Esophagus squamous epithelium (tissue), 5 donors: Measurements from ENCODE around the gene GMEB2. TPM values are rescaled to one million over a fixed set of nuclear protein-coding genes. Genes with fewer than 3 reads are reported as not detected.

ENCODE experiments used
- DNase-seq: peaks from one replicate; lab custom pipeline; 2025; lab: John Stamatoyannopoulos, UW
- H3K27ac ChIP-seq, 4 donors: fragments of 200-600 bp; sonication (generic); one replicate each; pipeline ENCODE4 v1.5.1; 2016 to 2019; ENCODE audit warnings: mild to moderate bottlenecking in 1 of 4
- H3K27me3 ChIP-seq, 4 donors: fragments of 200-600 bp; sonication (generic); 1 replicate in 3 of 4; 2 replicates in 1 of 4; pipeline versions ENCODE4 v1.5.1 to v1.6.0; 2017 to 2021; ENCODE audit warnings: antibody characterized with exemption in 1 of 4
- H3K36me3 ChIP-seq, 3 donors: fragments of 200-600 bp; sonication (generic); one replicate each; pipeline ENCODE4 v1.5.1; 2016 to 2019
- H3K4me1 ChIP-seq, 3 donors: fragments of 200-600 bp; sonication (generic); one replicate each; pipeline ENCODE4 v1.5.1; 2017 to 2019
- H3K4me3 ChIP-seq, 4 donors: fragments of 200-600 bp; sonication (generic); 1 replicate in 3 of 4; 2 replicates in 1 of 4; pipeline ENCODE4 v1.5.1; 2016 to 2019; ENCODE audit warnings: mild to moderate bottlenecking in 2 of 4, moderate library complexity in 1 of 4
- H3K9me3 ChIP-seq, 3 donors: fragments of 200-600 bp; sonication (generic); one replicate each; pipeline ENCODE4 v1.5.1; 2016 to 2019
- POLR2A ChIP-seq, 4 donors: fragments of 450-650 bp; IDR thresholded peaks; one replicate each; pipeline ENCODE4 v1.6.1; 2017; ENCODE audit warnings: antibody characterized with exemption in 4 of 4, mild to moderate bottlenecking in 4 of 4, moderate library complexity in 3 of 4
- WGBS, 2 donors: methylation state at CpG; one replicate each; pipeline ENCODE4 v1.1.5; 2018; 5-methylcytosine and 5-hydroxymethylcytosine counted together
- intact Hi-C: fragments of 100-400 bp; cut with DNase I; formaldehyde crosslinking; loops from one replicate; pipeline ENCODE4 v1.15.0; 2022
- total RNA-seq, 4 donors: library from RNA; depleted of rRNA; stranded (reverse); fragments of >200 nt; gene quantifications; one replicate each; pipeline ENCODE4 v1.1.0, GENCODE V29; 2016
- TF ChIP-seq, protein P1 (sequence below), 6 experiments: fragments of 450-650 bp in 4 of 6; fragments of 200-600 bp in 2 of 6; sonication (generic) in 2 of 6; IDR thresholded peaks; one replicate each; pipeline ENCODE4 v1.5.1; 2016 to 2019; ENCODE audit warnings: antibody characterized with exemption in 6 of 6, mild to moderate bottlenecking in 4 of 6, moderate library complexity in 4 of 6
- donor health status: DM: yes; HTN: yes; CAD: no.

The GMEB2 gene
- total RNA-seq, 4 donors from 2014 or later: 7.2 to 12.0 (median 11.0) TPM

DNA sequence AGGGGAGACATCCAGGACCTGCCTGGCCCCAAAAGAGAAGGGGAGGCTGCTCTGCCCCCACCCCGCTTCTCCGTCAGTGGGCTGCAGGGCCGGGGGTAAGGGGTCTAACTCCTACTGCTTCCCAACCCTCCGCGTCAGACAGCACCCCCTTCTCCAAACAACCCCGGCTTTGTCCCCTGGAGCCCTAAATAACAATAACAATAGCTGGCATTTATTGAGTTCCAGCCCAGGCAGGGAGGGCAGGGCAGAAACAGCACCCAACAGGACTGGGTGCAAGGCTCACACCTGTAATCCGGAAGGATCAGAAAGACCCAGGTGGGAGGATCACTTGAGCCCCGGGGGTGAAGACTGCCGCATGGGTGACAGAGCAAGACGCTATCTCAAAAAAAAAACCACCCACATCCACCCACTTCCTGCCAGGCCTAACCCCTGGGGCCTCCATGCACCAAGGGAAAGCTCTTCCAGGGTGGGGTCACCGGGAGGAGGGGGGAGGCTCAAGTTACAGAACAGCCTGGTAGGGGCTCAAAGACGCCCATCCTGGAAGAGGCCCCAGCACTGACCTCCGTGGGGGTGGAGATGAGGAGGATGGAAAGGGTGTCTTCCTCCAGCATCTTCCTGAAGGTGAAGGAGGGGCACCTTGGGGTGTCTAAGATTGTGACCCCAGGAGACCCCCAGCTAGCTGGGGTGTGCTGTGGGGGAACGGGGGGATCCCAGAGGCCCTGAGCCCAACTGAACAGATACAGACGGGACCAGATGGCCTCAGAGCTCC is 74.2 kb downstream of the GMEB2 start:
- Histone ChIP-seq H3K36me3 (no peaks in the 10 kb centered on the region), H3K4me1 (peaks cover 10 to 30% (median 18%) of the 10 kb centered on the region in 3 donors), H3K4me3 (peak overlapping the region in 1 of 4 donors; percentile 12), H3K27me3 (peaks cover 0 to 58% (median 0%) of the 10 kb centered on the region in 4 donors), H3K27ac (peak overlapping the region in 1 of 4 donors; percentile 25), H3K9me3 (no peaks in the 10 kb centered on the region)
- no peak for TF ChIP-seq POLR2A (IDR thresholded peaks at IDR 0.05)
- TF ChIP-seq, protein P1, sequence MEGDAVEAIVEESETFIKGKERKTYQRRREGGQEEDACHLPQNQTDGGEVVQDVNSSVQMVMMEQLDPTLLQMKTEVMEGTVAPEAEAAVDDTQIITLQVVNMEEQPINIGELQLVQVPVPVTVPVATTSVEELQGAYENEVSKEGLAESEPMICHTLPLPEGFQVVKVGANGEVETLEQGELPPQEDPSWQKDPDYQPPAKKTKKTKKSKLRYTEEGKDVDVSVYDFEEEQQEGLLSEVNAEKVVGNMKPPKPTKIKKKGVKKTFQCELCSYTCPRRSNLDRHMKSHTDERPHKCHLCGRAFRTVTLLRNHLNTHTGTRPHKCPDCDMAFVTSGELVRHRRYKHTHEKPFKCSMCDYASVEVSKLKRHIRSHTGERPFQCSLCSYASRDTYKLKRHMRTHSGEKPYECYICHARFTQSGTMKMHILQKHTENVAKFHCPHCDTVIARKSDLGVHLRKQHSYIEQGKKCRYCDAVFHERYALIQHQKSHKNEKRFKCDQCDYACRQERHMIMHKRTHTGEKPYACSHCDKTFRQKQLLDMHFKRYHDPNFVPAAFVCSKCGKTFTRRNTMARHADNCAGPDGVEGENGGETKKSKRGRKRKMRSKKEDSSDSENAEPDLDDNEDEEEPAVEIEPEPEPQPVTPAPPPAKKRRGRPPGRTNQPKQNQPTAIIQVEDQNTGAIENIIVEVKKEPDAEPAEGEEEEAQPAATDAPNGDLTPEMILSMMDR (IDR thresholded peaks at IDR 0.05): no peak
- WGBS, 2 donors: 22 to 33% methylated on average over 13 of the region's 15 CpGs
- DNase-seq: no peak
- intact Hi-C loops: no loop called here

DNA sequence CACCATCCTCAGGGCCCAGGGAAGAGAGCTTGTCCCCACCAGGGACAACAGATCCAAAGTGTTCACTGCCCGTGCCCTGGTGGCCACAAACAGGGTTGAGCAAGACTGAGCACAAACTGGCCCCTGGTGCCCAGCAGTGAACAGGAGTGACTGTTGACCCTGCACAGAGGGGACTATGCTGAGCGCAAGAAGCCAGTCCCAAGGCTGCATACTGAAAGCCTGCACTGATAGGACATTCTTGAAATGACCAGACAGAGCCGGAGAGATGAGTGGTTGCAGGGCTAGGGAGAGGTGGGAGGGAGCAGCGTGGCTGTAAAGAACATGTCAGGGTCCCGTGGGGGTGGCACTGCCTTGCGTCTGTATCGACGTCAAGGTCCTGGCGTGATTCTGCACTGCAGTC is 75.8 kb downstream of the GMEB2 start:
- WGBS, 2 donors: 45 to 58% methylated on average over 7 to 8 of the region's 9 CpGs

GRCh38 chr20:63549679-63550282 is 77.1 kb downstream of the GMEB2 start:
- TF ChIP-seq, protein P1 (IDR thresholded peaks at IDR 0.05): no peak
- no peak for TF ChIP-seq POLR2A (IDR thresholded peaks at IDR 0.05)
- WGBS, 2 donors: 73 to 81% methylated on average over 3 to 5 of the region's 18 CpGs
- Histone ChIP-seq H3K4me1 (peaks cover 17 to 47% (median 18%) of the 10 kb centered on the region in 3 donors), H3K36me3 (no peaks in the 10 kb centered on the region), H3K27me3 (peaks cover 0 to 86% (median 0%) of the 10 kb centered on the region in 4 donors), H3K9me3 (no peaks in the 10 kb centered on the region), H3K4me3 (no peak overlapping the region), H3K27ac (no peak overlapping the region)
- no peak for DNase-seq
- intact Hi-C loops: no loop called here

More for the DNA sequence above, 75.8 kb downstream of the GMEB2 start:
- no peak for DNase-seq
- H3K9me3 ChIP-seq: no peaks in the 10 kb centered on the region
- H3K36me3 ChIP-seq: no peaks in the 10 kb centered on the region
- H3K4me1 ChIP-seq: peaks cover 10 to 36% (median 18%) of the 10 kb centered on the region in 3 donors
- intact Hi-C loops: no loop called here
- H3K27me3 ChIP-seq: peaks cover 0 to 74% (median 0%) of the 10 kb centered on the region in 4 donors
- no peak for TF ChIP-seq POLR2A (IDR thresholded peaks at IDR 0.05)
- TF ChIP-seq, protein P1 (IDR thresholded peaks at IDR 0.05): no peak
- H3K27ac ChIP-seq: no peak overlapping the region
- no peak overlapping the region for H3K4me3 ChIP-seq

DNA sequence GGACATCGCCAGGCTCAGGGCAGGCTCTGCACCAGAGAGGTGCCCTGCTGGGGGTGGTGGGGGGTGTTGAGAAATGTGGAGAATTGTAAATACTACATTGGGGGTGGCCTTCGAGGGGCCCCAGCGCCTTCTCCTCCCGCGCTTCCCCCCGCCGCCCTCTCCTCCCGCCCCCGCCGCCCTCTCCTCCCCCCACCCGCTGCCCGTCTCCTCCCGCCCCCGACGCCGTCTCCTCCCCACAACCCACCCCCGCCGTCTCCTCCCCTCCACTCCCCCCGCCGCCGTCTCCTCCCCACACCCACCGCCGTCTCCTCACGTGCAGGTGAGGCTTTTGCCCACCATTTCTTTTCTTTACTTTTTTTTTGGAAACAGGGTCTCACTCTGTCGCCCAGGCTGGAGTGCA is 77.9 kb downstream of the GMEB2 start:
- Histone ChIP-seq H3K9me3 (no peaks in the 10 kb centered on the region), H3K27me3 (peaks cover 0 to 86% (median 0%) of the 10 kb centered on the region in 4 donors), H3K4me3 (no peak overlapping the region), H3K36me3 (no peaks in the 10 kb centered on the region), H3K27ac (no peak overlapping the region), H3K4me1 (peaks cover 12 to 44% (median 13%) of the 10 kb centered on the region in 3 donors)
- no peak for DNase-seq
- intact Hi-C loops: no loop called here
- TF ChIP-seq, protein P1 (IDR thresholded peaks at IDR 0.05): no peak
- no peak for TF ChIP-seq POLR2A (IDR thresholded peaks at IDR 0.05)
- 23 to 33% methylated on average over 3 to 7 of the region's 25 CpGs for WGBS, 2 donors

DNA sequence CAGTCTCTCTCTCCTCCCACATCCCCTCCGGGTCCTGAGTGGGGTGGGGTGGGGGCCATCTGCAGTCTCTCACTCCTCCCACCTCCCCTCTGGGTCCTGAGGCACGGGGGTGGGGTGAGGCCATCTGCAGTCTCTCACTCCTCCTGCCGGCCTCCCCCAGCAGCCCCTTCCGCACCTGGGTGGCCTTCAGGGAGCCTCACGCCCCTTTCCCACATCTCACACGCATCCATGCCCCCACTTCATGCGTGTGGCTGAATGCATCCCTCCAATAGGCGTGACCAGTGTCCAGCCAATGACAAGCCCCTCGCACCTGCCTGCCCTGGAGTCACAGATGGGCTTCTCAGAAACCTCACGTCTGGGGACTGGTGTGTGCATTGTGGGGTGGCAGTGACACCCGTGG is 78.4 kb downstream of the GMEB2 start:
- H3K27ac ChIP-seq: no peak overlapping the region
- no peaks in the 10 kb centered on the region for H3K9me3 ChIP-seq
- 0 to 32% methylated on average over 1 to 4 of the region's 11 CpGs for WGBS, 2 donors
- intact Hi-C loops: no loop called here
- H3K36me3 ChIP-seq: no peaks in the 10 kb centered on the region
- no peak for DNase-seq
- no peak for TF ChIP-seq POLR2A (IDR thresholded peaks at IDR 0.05)
- TF ChIP-seq, protein P1 (IDR thresholded peaks at IDR 0.05): no peak
- H3K4me3 ChIP-seq: no peak overlapping the region
- H3K4me1 ChIP-seq: peaks cover 7 to 39% (median 9%) of the 10 kb centered on the region in 3 donors
- H3K27me3 ChIP-seq: peaks cover 0 to 83% (median 0%) of the 10 kb centered on the region in 4 donors
